ENCODE measurements around the gene NPB. TPM values are rescaled to one million over a fixed set of nuclear protein-coding genes. Genes with fewer than 3 reads are reported as not detected.

The NPB gene
- total and polyA plus RNA-seq, 2 donors (not counting 1 experiment from before 2014, with no cell fraction given) = 0.44 TPM; not detected in 1

DNA sequence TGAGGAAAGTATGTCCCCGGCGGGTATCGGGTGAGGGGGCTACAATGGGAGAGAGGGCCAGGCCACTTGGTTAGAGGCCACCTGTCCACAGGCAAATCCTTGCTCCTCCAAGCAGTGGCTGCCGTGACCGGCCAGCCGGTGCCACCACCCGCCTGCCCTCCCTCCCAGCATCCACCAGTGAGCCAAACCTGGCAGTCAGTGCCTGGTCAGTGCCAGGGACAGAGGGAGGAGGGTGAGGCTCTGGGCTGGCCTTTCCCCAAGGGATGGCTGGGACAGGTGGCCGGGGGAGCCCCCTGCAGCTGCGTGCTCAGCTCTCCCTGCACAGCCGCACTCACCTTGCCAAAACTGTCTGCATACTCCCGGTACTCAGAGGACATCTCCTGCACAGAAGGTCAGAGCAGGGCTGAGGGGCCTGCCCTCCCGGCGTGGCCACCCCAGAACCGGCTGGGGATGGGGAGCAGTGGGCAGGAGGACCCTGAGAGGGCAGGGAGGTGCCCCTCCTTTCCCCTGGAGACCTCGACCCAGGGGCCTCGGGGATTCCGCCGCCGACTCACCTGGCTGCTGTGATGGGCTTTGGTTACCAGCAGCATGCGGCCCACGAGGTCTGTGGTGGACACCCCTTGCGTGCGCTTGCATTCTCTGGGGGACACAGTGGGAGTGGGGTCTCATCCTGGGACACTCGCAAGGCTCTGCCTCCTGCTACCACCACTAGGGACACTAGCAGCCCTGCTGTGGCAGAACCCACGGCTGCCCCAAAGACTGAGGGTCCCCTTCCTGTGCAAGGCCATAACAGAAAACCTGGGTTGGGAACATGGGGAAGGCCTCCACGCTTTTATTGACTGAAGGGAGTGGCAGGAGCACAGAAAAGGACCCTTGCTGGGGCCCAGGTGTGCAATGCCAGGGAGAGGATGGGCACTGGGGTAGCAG is 5.4 kb downstream of the NPB start:
- CTCF ChIA-PET = no interaction called here
- 98% methylated on average over 19 of the region's 26 CpGs for WGBS (ENCODE audit: insufficient coverage)

More for the DNA sequence above, 5.4 kb downstream of the NPB start:
- Histone ChIP-seq H2AFZ (ENCODE audit: insufficient read depth, low read depth, low read length, poor library complexity, severe bottlenecking) (no peak overlapping the region), H3K9ac (ENCODE audit: low read length) (no peak overlapping the region), H3K4me1 (ENCODE audit: control insufficient read depth in 2 of 2, insufficient read depth in 2 of 2, low read length in 2 of 2) (peaks cover 14% of the 10 kb centered on the region in 2 donors), H4K20me1 (ENCODE audit: control insufficient read depth, insufficient read depth, low read length, poor library complexity, severe bottlenecking) (peaks cover 30% of the 10 kb centered on the region), H3K79me2 (ENCODE audit: control insufficient read depth, insufficient read depth, low read length) (peaks cover 24% of the 10 kb centered on the region), H3K4me2 (replicated peaks; ENCODE audit: low read depth, low read length, poor library complexity, severe bottlenecking) (no peak overlapping the region), H3K36me3 (replicated peaks in 1 of 2; ENCODE audit: control extremely low read depth in 1 of 2, control insufficient read depth in 1 of 2, extremely low read depth in 1 of 2, insufficient read depth in 2 of 2, low read length in 1 of 2) (peaks cover 0 to 23% of the 10 kb centered on the region in 2 experiments), H3K27ac (ENCODE audit: low read length in 2 of 2) (no peak overlapping the region), H3K4me3 (ENCODE audit: control extremely low read depth in 1 of 5, extremely low read depth in 1 of 5, insufficient read depth in 1 of 5, low read depth in 2 of 5, low read length in 4 of 5) (no peak overlapping the region), H3K9me3 (ENCODE audit: control extremely low read depth in 1 of 3, control insufficient read depth in 2 of 3, insufficient read depth in 1 of 3, low read length in 2 of 3) (peaks cover 0 to 3% (median 0%) of the 10 kb centered on the region in 3 donors), H3K27me3 (replicated peaks in 1 of 4; ENCODE audit: control extremely low read depth in 1 of 4, control insufficient read depth in 3 of 4, insufficient read depth in 4 of 4, low read length in 3 of 4) (peaks cover 0 to 6% (median 2%) of the 10 kb centered on the region in 4 experiments)
- Mint-ChIP-seq H3K9me3 (ENCODE audit: insufficient read depth) (no peaks in the 10 kb centered on the region), H3K27ac (no peak overlapping the region), H3K4me1 (peaks cover 10% of the 10 kb centered on the region), H3K27me3 (no peaks in the 10 kb centered on the region), H3K4me3 (no peak overlapping the region)
- POLR2A ChIA-PET = interaction anchor here (0.7 kb wide), 1 partner anchor 11 kb away, joined by 5 read pairs; no protein-coding TSS in a partner anchor
- DNase-seq (no peak), ATAC-seq (ENCODE audit: low read depth) (no peak)
- intact Hi-C loops (cut with micrococcal nuclease) = no loop called here
- TF ChIP-seq, protein P1, sequence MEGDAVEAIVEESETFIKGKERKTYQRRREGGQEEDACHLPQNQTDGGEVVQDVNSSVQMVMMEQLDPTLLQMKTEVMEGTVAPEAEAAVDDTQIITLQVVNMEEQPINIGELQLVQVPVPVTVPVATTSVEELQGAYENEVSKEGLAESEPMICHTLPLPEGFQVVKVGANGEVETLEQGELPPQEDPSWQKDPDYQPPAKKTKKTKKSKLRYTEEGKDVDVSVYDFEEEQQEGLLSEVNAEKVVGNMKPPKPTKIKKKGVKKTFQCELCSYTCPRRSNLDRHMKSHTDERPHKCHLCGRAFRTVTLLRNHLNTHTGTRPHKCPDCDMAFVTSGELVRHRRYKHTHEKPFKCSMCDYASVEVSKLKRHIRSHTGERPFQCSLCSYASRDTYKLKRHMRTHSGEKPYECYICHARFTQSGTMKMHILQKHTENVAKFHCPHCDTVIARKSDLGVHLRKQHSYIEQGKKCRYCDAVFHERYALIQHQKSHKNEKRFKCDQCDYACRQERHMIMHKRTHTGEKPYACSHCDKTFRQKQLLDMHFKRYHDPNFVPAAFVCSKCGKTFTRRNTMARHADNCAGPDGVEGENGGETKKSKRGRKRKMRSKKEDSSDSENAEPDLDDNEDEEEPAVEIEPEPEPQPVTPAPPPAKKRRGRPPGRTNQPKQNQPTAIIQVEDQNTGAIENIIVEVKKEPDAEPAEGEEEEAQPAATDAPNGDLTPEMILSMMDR (IDR thresholded peaks at IDR 0.05) = no peak
- TF ChIP-seq EZH2 (IDR thresholded peaks at IDR 0.05; ENCODE audit: borderline replicate concordance, insufficient read depth, low read depth, low read length, poor library complexity, severe bottlenecking) = no peak

All from B cell (primary cell).